H9 (cell line): ENCODE measurements around the gene IL1A. TPM values are rescaled to one million over a fixed set of nuclear protein-coding genes. Genes with fewer than 3 reads are reported as not detected.

Source experiments
- DNase-seq: peaks from one replicate; pipeline ENCODE4 v3.0.0-alpha.2; 2017
- H2AFZ ChIP-seq: one replicate; pipeline ENCODE4 v1.6.1; 2013; ENCODE audit warnings: mild to moderate bottlenecking, low read length, control low read depth, moderate library complexity
- H2AK5ac ChIP-seq: 2 replicates; pipeline ENCODE4 v1.6.1; 2013; ENCODE audit warnings: low read length, control low read depth, mixed read lengths; ENCODE audit not compliant: insufficient read length
- H2BK120ac ChIP-seq: one replicate; pipeline ENCODE4 v1.6.1; 2013; ENCODE audit warnings: low read depth, mild to moderate bottlenecking, low read length, control low read depth, inconsistent platforms; ENCODE audit not compliant: poor library complexity, severe bottlenecking
- H2BK12ac ChIP-seq: 2 replicates; pipeline ENCODE4 v1.6.1; 2013; ENCODE audit warnings: low read length, control low read depth, mixed read lengths, low read depth; ENCODE audit not compliant: insufficient read length
- H2BK15ac ChIP-seq: 2 replicates; pipeline ENCODE4 v1.6.1; 2013; ENCODE audit warnings: low read depth, low read length, control low read depth
- H2BK20ac ChIP-seq: one replicate; pipeline ENCODE4 v1.6.1; 2013; ENCODE audit warnings: low read depth, mild to moderate bottlenecking, low read length, control low read depth, inconsistent platforms; ENCODE audit not compliant: poor library complexity, severe bottlenecking
- H2BK5ac ChIP-seq: 2 replicates; pipeline ENCODE4 v1.6.1; 2013; ENCODE audit warnings: low read length, control low read depth, mixed read lengths; ENCODE audit not compliant: insufficient read length
- H3K14ac ChIP-seq: 2 replicates; pipeline ENCODE4 v1.6.1; 2013; ENCODE audit warnings: low read length, control low read depth; ENCODE audit not compliant: insufficient read depth
- H3K18ac ChIP-seq: 2 replicates; pipeline ENCODE4 v1.6.1; 2013; ENCODE audit warnings: low read depth, mild to moderate bottlenecking, mixed read lengths, low read length, control low read depth; ENCODE audit not compliant: insufficient read length
- H3K23ac ChIP-seq: 2 replicates; pipeline ENCODE4 v1.6.1; 2013; ENCODE audit warnings: low read length, control low read depth, mixed read lengths, low read depth; ENCODE audit not compliant: insufficient read length
- H3K23me2 ChIP-seq: 2 replicates; pipeline ENCODE4 v1.6.1; 2013; ENCODE audit warnings: low read depth, mild to moderate bottlenecking, mixed read lengths, low read length, control low read depth; ENCODE audit not compliant: insufficient read length, poor library complexity, severe bottlenecking
- H3K27ac ChIP-seq: 2 replicates; pipeline ENCODE4 v1.5.1; 2013; ENCODE audit warnings: low read length, control low read depth, mixed read lengths, low read depth; ENCODE audit not compliant: insufficient read length
- H3K27me3 ChIP-seq: 2 replicates; pipeline ENCODE4 v1.6.1; 2013; ENCODE audit warnings: low read length, control low read depth, inconsistent platforms; ENCODE audit not compliant: insufficient read depth
- H3K4ac ChIP-seq: 2 replicates; pipeline ENCODE4 v1.6.1; 2013; ENCODE audit warnings: low read depth, mild to moderate bottlenecking, control low read depth, inconsistent platforms, low read length, moderate library complexity
- H3K4me1 ChIP-seq: 2 replicates; pipeline ENCODE4 v1.6.1; 2013; ENCODE audit warnings: low read length, control low read depth, inconsistent platforms; ENCODE audit not compliant: insufficient read depth
- H3K4me2 ChIP-seq: 2 replicates; pipeline ENCODE4 v1.6.1; 2013; ENCODE audit warnings: low read length, control low read depth, mixed read lengths; ENCODE audit not compliant: insufficient read length, insufficient read depth
- H3K56ac ChIP-seq: 2 replicates; pipeline ENCODE4 v1.6.1; 2013; ENCODE audit warnings: low read depth, mild to moderate bottlenecking, mixed read lengths, low read length, control low read depth; ENCODE audit not compliant: insufficient read length
- H3K79me1 ChIP-seq: 2 replicates; pipeline ENCODE4 v1.6.1; 2013; ENCODE audit warnings: low read depth, mild to moderate bottlenecking, moderate library complexity, low read length, control low read depth, inconsistent platforms; ENCODE audit not compliant: insufficient read depth, poor library complexity, severe bottlenecking
- H3K79me2 ChIP-seq: 2 replicates; pipeline ENCODE4 v1.6.1; 2013; ENCODE audit warnings: low read length, control low read depth, inconsistent platforms; ENCODE audit not compliant: insufficient read depth
- H3K9ac ChIP-seq: 2 replicates; pipeline ENCODE4 v1.6.1; 2013; ENCODE audit warnings: low read length, control low read depth, mixed read lengths; ENCODE audit not compliant: insufficient read length; ENCODE audit errors: extremely low read depth
- H3K9me3 ChIP-seq: one replicate; pipeline ENCODE4 v1.6.1; 2013; ENCODE audit warnings: low read depth, low read length, inconsistent platforms; ENCODE audit not compliant: control insufficient read depth
- H3T11ph ChIP-seq: one replicate; pipeline ENCODE4 v1.6.1; 2013; ENCODE audit warnings: mild to moderate bottlenecking, low read length, control low read depth, inconsistent platforms
- H4K20me1 ChIP-seq: one replicate; pipeline ENCODE4 v1.6.1; 2013; ENCODE audit not compliant: control insufficient read depth, insufficient read length, insufficient read depth
- H4K5ac ChIP-seq: 2 replicates; pipeline ENCODE4 v1.6.1; 2013; ENCODE audit warnings: low read depth, mild to moderate bottlenecking, mixed read lengths, low read length, control low read depth; ENCODE audit not compliant: insufficient read length
- H4K8ac ChIP-seq: replicated peaks from 2 replicates; pipeline ENCODE4 v1.6.1; 2013; ENCODE audit warnings: low read length, control low read depth, mixed read lengths, low read depth; ENCODE audit not compliant: insufficient read length
- H4K91ac ChIP-seq: 2 replicates; pipeline ENCODE4 v1.6.1; 2013; ENCODE audit warnings: low read depth, mild to moderate bottlenecking, moderate library complexity, mixed read lengths, low read length, control low read depth; ENCODE audit not compliant: insufficient read length
- H3K27ac Mint-ChIP-seq, 3 experiments: 2 replicates in 2 of 3; 3 replicates in 1 of 3; pipeline ENCODE4 v1.8.0; 2020 to 2021; ENCODE audit warnings: mixed read lengths in 3 of 3, mild to moderate bottlenecking in 1 of 3, moderate library complexity in 1 of 3
- H3K27me3 Mint-ChIP-seq: 2 replicates; pipeline ENCODE4 v1.8.0; 2021; ENCODE audit warnings: low read depth, mild to moderate bottlenecking, moderate library complexity, mixed read lengths
- H3K36me3 Mint-ChIP-seq, 3 experiments: 2 replicates in 2 of 3; 3 replicates in 1 of 3; pipeline ENCODE4 v1.8.0; 2020 to 2021; ENCODE audit warnings: low read depth in 3 of 3, mixed read lengths in 3 of 3; ENCODE audit not compliant: insufficient read depth in 1 of 3
- H3K4me1 Mint-ChIP-seq, 2 experiments: 2 replicates each; pipeline ENCODE4 v1.8.0; 2020; ENCODE audit warnings: mixed read lengths in 2 of 2
- H3K4me3 Mint-ChIP-seq, 2 experiments: 2 replicates in 1 of 2; 3 replicates in 1 of 2; pipeline ENCODE4 v1.8.0; 2020 to 2021; ENCODE audit warnings: mild to moderate bottlenecking in 2 of 2, mixed read lengths in 2 of 2, moderate library complexity in 1 of 2
- H3K9me3 Mint-ChIP-seq, 2 experiments: 2 replicates in 1 of 2; 3 replicates in 1 of 2; pipeline ENCODE4 v1.8.0; 2020; ENCODE audit warnings: mild to moderate bottlenecking in 2 of 2, mixed read lengths in 2 of 2, moderate library complexity in 1 of 2
- WGBS: extraction: QIAGEN DNeasy Blood & Tissue Kit; methylation state at CpG from one replicate; pipeline ENCODE4 v1.1.7; 2013; ENCODE audit warnings: missing lambda C conversion rate, low lambda C conversion rate, mixed read lengths; ENCODE audit not compliant: insufficient read length; ENCODE audit errors: extremely low coverage; 5-methylcytosine and 5-hydroxymethylcytosine counted together
- total RNA-seq: library from RNA; stranded (reverse); gene quantifications from 2 replicates; pipeline ENCODE4 v1.2.1, GENCODE V29; 2021
- TF ChIP-seq, protein P1 (sequence below): fragments of 200-600 bp; sonication (generic); conservative IDR thresholded peaks from 3 replicates; pipeline ENCODE4 v1.8.0; 2021; ENCODE audit warnings: antibody characterized with exemption, mild to moderate bottlenecking

IL1A gene
- total RNA-seq, 1 experiment from 2014 or later, result 0.35 TPM

DNA sequence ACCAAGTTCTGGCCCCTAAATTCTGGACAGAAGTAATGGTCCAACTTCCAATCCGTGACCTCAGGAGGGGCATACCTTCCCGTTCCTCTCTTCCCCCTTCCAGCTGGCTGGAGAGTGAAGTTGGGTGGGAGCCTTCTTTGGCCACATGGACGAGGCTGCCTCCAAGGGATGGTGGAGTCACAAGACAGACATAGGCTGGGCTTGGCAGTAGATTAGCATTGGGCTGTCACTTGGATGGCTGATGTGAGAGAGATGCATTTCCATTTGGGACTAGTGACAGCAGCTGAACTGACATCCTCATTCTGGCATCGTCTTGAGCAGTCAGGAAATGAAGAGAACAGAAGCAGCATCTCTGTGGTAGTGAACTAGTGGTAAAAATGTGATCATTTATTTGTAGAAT, 50.8 kb downstream of the IL1A start:
- H3K14ac ChIP-seq, result no peak overlapping the region
- H4K91ac ChIP-seq, result no peak overlapping the region
- H3K9me3 ChIP-seq, result no peaks in the 10 kb centered on the region
- H3K4ac ChIP-seq, result no peak overlapping the region
- no peak overlapping the region for H2AFZ ChIP-seq
- no peaks in the 10 kb centered on the region for H3K4me1 ChIP-seq
- Mint-ChIP-seq H3K27ac (no peak overlapping the region), H3K4me1 (no peaks in the 10 kb centered on the region), H3K4me3 (no peak overlapping the region), H3K27me3 (no peaks in the 10 kb centered on the region), H3K9me3 (no peaks in the 10 kb centered on the region), H3K36me3 (peaks cover 0 to 15% (median 15%) of the 10 kb centered on the region in 3 experiments; a peak in 3 of 7 replicates)
- H3K56ac ChIP-seq, result no peak overlapping the region
- H2AK5ac ChIP-seq, result no peak overlapping the region
- H4K5ac ChIP-seq, result no peak overlapping the region
- H2BK15ac ChIP-seq, result no peak overlapping the region
- TF ChIP-seq, protein P1, sequence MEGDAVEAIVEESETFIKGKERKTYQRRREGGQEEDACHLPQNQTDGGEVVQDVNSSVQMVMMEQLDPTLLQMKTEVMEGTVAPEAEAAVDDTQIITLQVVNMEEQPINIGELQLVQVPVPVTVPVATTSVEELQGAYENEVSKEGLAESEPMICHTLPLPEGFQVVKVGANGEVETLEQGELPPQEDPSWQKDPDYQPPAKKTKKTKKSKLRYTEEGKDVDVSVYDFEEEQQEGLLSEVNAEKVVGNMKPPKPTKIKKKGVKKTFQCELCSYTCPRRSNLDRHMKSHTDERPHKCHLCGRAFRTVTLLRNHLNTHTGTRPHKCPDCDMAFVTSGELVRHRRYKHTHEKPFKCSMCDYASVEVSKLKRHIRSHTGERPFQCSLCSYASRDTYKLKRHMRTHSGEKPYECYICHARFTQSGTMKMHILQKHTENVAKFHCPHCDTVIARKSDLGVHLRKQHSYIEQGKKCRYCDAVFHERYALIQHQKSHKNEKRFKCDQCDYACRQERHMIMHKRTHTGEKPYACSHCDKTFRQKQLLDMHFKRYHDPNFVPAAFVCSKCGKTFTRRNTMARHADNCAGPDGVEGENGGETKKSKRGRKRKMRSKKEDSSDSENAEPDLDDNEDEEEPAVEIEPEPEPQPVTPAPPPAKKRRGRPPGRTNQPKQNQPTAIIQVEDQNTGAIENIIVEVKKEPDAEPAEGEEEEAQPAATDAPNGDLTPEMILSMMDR, result no peak
- H3K18ac ChIP-seq, result no peak overlapping the region
- no peak overlapping the region for H2BK120ac ChIP-seq
- H4K20me1 ChIP-seq, result no peaks in the 10 kb centered on the region
- H3K27ac ChIP-seq, result no peak overlapping the region
- no peak overlapping the region for H2BK12ac ChIP-seq
- H3K23ac ChIP-seq, result no peak overlapping the region
- no peak overlapping the region for H2BK20ac ChIP-seq
- H2BK5ac ChIP-seq, result no peak overlapping the region
- no peak overlapping the region for H3K9ac ChIP-seq
- H3K79me1 ChIP-seq, result no peaks in the 10 kb centered on the region
- H3T11ph ChIP-seq, result no peak overlapping the region
- no peaks in the 10 kb centered on the region for H3K23me2 ChIP-seq
- no peak for DNase-seq
- H4K8ac ChIP-seq, result no peak overlapping the region
- H3K79me2 ChIP-seq, result no peaks in the 10 kb centered on the region
- H3K4me2 ChIP-seq, result no peak overlapping the region
- no peaks in the 10 kb centered on the region for H3K27me3 ChIP-seq
- WGBS, result no CpG with 5 or more reads among the region's 4 CpGs
